ENCODE measurements around the gene ZNF415. TPM values are rescaled to one million over a fixed set of nuclear protein-coding genes. Genes with fewer than 3 reads are reported as not detected.
A peak's percentile ranks its signal among the peaks of the same experiment; 100 is the strongest.
"Not testable (repeated sequence)": the region's sequence is repeated elsewhere in the genome, so short reads cannot be mapped to it uniquely, and the experiment has no call there.

The ZNF415 gene
- total RNA-seq, 2 experiments from 2014 or later = 3.2 to 3.3 TPM

- peaks cover 6% of the 10 kb centered on the region for H3K9me3 Mint-ChIP-seq (ENCODE audit: low read depth)
- CTCF ChIA-PET = no interaction called here
- DNase-seq (peak; percentile 8), ATAC-seq (no peak)
- intact Hi-C loops (cut with DNase I, micrococcal nuclease) = loop anchor here (2.0 to 10.0 kb wide), 5 partner anchors 57 to 1093 kb away; partner anchors contain the start of genes PRPF31 (in 1 of the 2), TFPT (in 1 of the 2), TSEN34 (in 1 of the 2) and ZNF347 (in 1 of the 2)
- H3K4me3 Mint-ChIP-seq = peak overlapping the region; percentile 87
- peaks cover 28% of the 10 kb centered on the region for H3K4me1 Mint-ChIP-seq
- POLR2A ChIA-PET = no interaction called here
- H3K27ac Mint-ChIP-seq = peak overlapping the region; percentile 91
- peaks cover 48% of the 10 kb centered on the region for H3K36me3 Mint-ChIP-seq (ENCODE audit: low read depth)
- no peaks in the 10 kb centered on the region for H3K27me3 Mint-ChIP-seq
These were observed 30.4 kb downstream of the ZNF415 start for GRCh38 chr19:53102206-53102755.

GRCh38 chr19:53101518-53101917 is 31.2 kb downstream of the ZNF415 start:
- Mint-ChIP-seq H3K4me1 (peaks cover 30% of the 10 kb centered on the region), H3K36me3 (ENCODE audit: low read depth) (peaks cover 51% of the 10 kb centered on the region)
- intact Hi-C loops (cut with DNase I, micrococcal nuclease) = loop anchor here in 1 of 2 experiments (5.0 to 10.0 kb wide), 3 partner anchors 421 to 1093 kb away; partner anchors contain the start of genes PRPF31, TFPT and TSEN34

DNA sequence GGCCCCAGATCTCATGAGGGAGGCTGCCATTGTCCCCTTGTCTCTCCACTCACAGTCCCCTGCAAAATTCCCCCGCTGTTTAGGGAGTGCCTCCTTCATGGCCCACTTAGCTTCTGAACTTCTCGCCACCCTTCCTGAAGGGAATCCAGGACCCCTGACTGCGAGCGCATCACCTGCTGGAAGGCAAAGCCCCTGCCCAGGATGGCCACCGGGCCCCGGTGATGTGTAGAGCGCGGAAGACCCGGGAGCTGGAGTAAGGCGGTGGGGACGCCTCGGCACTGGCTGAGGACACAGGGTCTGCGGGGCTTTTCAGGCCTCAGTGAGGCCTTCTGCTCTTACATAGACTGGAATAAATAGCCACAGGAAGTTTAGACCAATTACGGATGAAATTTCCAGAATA is 34.1 kb downstream of the ZNF415 start:
- H3K9me3 Mint-ChIP-seq (ENCODE audit: low read depth); H3K27me3 Mint-ChIP-seq; H3K4me3 Mint-ChIP-seq; DNase-seq; CTCF ChIA-PET; intact Hi-C loops (cut with DNase I, micrococcal nuclease); ATAC-seq; H3K27ac Mint-ChIP-seq; POLR2A ChIA-PET: not testable (repeated sequence)
- peaks cover 30% of the 10 kb centered on the region for H3K4me1 Mint-ChIP-seq
- H3K36me3 Mint-ChIP-seq (ENCODE audit: low read depth) = peaks cover 72% of the 10 kb centered on the region

More at GRCh38 chr19:53101518-53101917, 31.2 kb downstream of the ZNF415 start:
- ChIA-PET POLR2A (no interaction called here), CTCF (no interaction called here)
- peaks cover under 1% of the 10 kb centered on the region for H3K9me3 Mint-ChIP-seq (ENCODE audit: low read depth)
- no peaks in the 10 kb centered on the region for H3K27me3 Mint-ChIP-seq
- ATAC-seq (no peak), DNase-seq (peak; percentile 57)
- H3K27ac Mint-ChIP-seq = peak overlapping the region; percentile 91
- H3K4me3 Mint-ChIP-seq = peak overlapping the region; percentile 87

- CTCF ChIA-PET; H3K27me3 Mint-ChIP-seq; POLR2A ChIA-PET; intact Hi-C loops (cut with DNase I, micrococcal nuclease); H3K9me3 Mint-ChIP-seq (ENCODE audit: low read depth); DNase-seq; H3K27ac Mint-ChIP-seq; ATAC-seq; H3K4me3 Mint-ChIP-seq: not testable (repeated sequence)
- peaks cover 75% of the 10 kb centered on the region for H3K36me3 Mint-ChIP-seq (ENCODE audit: low read depth)
- peaks cover 24% of the 10 kb centered on the region for H3K4me1 Mint-ChIP-seq
These were observed 35.6 kb downstream of the ZNF415 start for GRCh38 chr19:53096982-53097690.

DNA sequence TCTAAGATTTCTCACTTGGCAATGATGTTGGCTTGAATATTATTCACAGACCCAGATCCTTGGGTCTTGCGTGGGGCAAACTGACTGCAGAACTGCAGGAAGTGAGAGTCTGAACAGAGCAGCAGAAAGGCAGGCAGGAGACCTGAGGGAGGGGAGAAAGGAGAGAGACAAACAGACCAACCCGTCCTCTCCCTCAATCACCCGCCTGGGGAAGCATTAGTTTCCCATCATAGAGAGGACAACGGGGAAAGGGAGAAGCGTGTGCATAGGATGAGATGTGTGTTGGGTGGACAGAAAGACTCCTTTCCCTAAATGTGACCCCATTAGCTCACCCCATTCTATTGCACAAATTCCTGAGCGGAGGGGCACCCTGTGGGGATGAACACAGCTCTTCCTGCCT is 36.1 kb downstream of the ZNF415 start:
- H3K4me3 Mint-ChIP-seq; ATAC-seq; DNase-seq; POLR2A ChIA-PET; intact Hi-C loops (cut with DNase I, micrococcal nuclease); H3K27ac Mint-ChIP-seq; H3K27me3 Mint-ChIP-seq; CTCF ChIA-PET; H3K9me3 Mint-ChIP-seq (ENCODE audit: low read depth): not testable (repeated sequence)
- Mint-ChIP-seq H3K4me1 (peaks cover 20% of the 10 kb centered on the region), H3K36me3 (ENCODE audit: low read depth) (peaks cover 74% of the 10 kb centered on the region)

- Mint-ChIP-seq H3K27ac (no peak overlapping the region), H3K9me3 (ENCODE audit: low read depth) (no peaks in the 10 kb centered on the region), H3K4me1 (peaks cover 18% of the 10 kb centered on the region), H3K36me3 (ENCODE audit: low read depth) (peaks cover 79% of the 10 kb centered on the region), H3K27me3 (no peaks in the 10 kb centered on the region), H3K4me3 (no peak overlapping the region)
- no peak for DNase-seq
- CTCF ChIA-PET = interaction anchor here (0.7 kb wide), 1 partner anchor 740 kb away, joined by 3 read pairs; no protein-coding TSS in a partner anchor
- POLR2A ChIA-PET = no interaction called here
- intact Hi-C loops (cut with DNase I, micrococcal nuclease) = no loop called here
- no peak for ATAC-seq
These were observed 37.7 kb downstream of the ZNF415 start for GRCh38 chr19:53094754-53095575.

DNA sequence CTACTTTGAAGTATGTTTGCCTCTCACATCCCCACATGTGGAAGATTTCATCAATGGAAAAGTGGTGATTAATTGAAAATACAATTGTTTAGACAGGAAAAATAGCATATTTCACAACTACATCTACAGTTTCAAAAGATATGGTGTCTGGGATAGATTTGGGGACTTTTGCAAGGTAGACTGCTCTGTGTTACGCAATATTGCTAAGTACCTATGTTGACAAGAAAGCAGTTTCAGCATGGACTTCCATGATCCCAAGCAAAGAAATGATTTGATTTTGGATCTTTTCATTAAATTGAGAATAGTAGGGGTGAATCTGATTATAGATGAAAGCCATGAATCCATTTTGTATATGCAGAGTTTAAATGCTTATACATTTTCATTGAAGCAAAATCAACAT is 40.0 kb downstream of the ZNF415 start:
- DNase-seq (no peak), ATAC-seq (no peak)
- H3K27me3 Mint-ChIP-seq = no peaks in the 10 kb centered on the region
- intact Hi-C loops (cut with DNase I, micrococcal nuclease) = no loop called here
- no peak overlapping the region for H3K27ac Mint-ChIP-seq
- peaks cover 79% of the 10 kb centered on the region for H3K36me3 Mint-ChIP-seq (ENCODE audit: low read depth)
- CTCF ChIA-PET = no interaction called here
- no peak overlapping the region for H3K4me3 Mint-ChIP-seq
- POLR2A ChIA-PET = no interaction called here
- H3K9me3 Mint-ChIP-seq (ENCODE audit: low read depth) = no peaks in the 10 kb centered on the region
- peaks cover 5% of the 10 kb centered on the region for H3K4me1 Mint-ChIP-seq

GRCh38 chr19:53091413-53092254 is 41.1 kb downstream of the ZNF415 start:
- intact Hi-C loops (cut with DNase I, micrococcal nuclease) = no loop called here
- POLR2A ChIA-PET = no interaction called here

DNA sequence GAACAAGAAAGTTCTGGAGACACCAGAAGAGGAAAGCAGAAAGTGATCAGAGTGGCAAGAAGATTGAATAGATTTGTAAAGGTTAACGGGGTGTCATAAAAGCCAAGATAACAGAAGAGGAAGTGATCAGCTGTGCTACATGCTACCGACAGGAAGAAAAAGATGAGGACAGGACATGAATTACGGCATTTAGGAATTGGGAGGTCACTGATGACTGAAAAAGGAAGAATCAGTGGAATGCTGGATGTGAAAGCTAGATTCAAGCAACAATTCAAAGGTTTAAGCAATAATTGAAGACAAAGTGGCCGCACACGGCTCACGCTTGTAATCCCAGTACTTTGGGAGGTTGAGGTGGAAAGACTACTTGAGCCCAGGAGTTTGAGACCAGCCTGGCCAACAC is 44.6 kb downstream of the ZNF415 start:
- H3K36me3 Mint-ChIP-seq (ENCODE audit: low read depth) = peaks cover 90% of the 10 kb centered on the region
- ATAC-seq = no peak
- peaks cover 8% of the 10 kb centered on the region for H3K9me3 Mint-ChIP-seq (ENCODE audit: low read depth)
- H3K4me1 Mint-ChIP-seq = no peaks in the 10 kb centered on the region
- CTCF ChIA-PET = no interaction called here
- H3K27ac Mint-ChIP-seq = no peak overlapping the region
- no peak overlapping the region for H3K4me3 Mint-ChIP-seq
- H3K27me3 Mint-ChIP-seq = no peaks in the 10 kb centered on the region
- POLR2A ChIA-PET = no interaction called here
- DNase-seq = no peak
- intact Hi-C loops (cut with DNase I, micrococcal nuclease) = no loop called here

More at GRCh38 chr19:53091413-53092254, 41.1 kb downstream of the ZNF415 start:
- no peaks in the 10 kb centered on the region for H3K4me1 Mint-ChIP-seq
- H3K36me3 Mint-ChIP-seq (ENCODE audit: low read depth) = peaks cover 82% of the 10 kb centered on the region
- CTCF ChIA-PET = no interaction called here
- H3K4me3 Mint-ChIP-seq = no peak overlapping the region
- no peak overlapping the region for H3K27ac Mint-ChIP-seq
- ATAC-seq = no peak
- no peaks in the 10 kb centered on the region for H3K27me3 Mint-ChIP-seq
- H3K9me3 Mint-ChIP-seq (ENCODE audit: low read depth) = no peaks in the 10 kb centered on the region
- no peak for DNase-seq

- Mint-ChIP-seq H3K36me3 (ENCODE audit: low read depth) (peaks cover 95% of the 10 kb centered on the region), H3K9me3 (ENCODE audit: low read depth) (peaks cover 11% of the 10 kb centered on the region), H3K4me3 (no peak overlapping the region), H3K4me1 (no peaks in the 10 kb centered on the region), H3K27me3 (no peaks in the 10 kb centered on the region), H3K27ac (peak overlapping the region; percentile 67)
- POLR2A ChIA-PET = no interaction called here
- intact Hi-C loops (cut with DNase I, micrococcal nuclease) = no loop called here
- no peak for DNase-seq
- CTCF ChIA-PET = no interaction called here
- no peak for ATAC-seq
These were observed 45.8 kb downstream of the ZNF415 start for GRCh38 chr19:53086949-53087348.

- DNase-seq = no peak
- intact Hi-C loops (cut with DNase I, micrococcal nuclease) = no loop called here
- Mint-ChIP-seq H3K9me3 (ENCODE audit: low read depth) (peaks cover 26% of the 10 kb centered on the region), H3K27ac (no peak overlapping the region), H3K4me3 (no peak overlapping the region), H3K36me3 (ENCODE audit: low read depth) (peaks cover 96% of the 10 kb centered on the region), H3K4me1 (no peaks in the 10 kb centered on the region), H3K27me3 (no peaks in the 10 kb centered on the region)
- CTCF ChIA-PET = no interaction called here
- ATAC-seq = no peak
- POLR2A ChIA-PET = no interaction called here
These were observed 47.2 kb downstream of the ZNF415 start for GRCh38 chr19:53085496-53085895.
